Activated CD8-positive, alpha-beta memory T cell treated with anti-CD3 and anti-CD28 coated beads, Interleukin-2, amount 50 U/mL, for 4 hours (primary cell): ENCODE measurements around the gene FBXO33.
"Not testable (repeated sequence)": the region's sequence is repeated elsewhere in the genome, so short reads cannot be mapped to it uniquely, and the experiment has no call there.

ENCODE experiments used
- DNase-seq: peaks from one replicate; pipeline ENCODE4 v3.0.0-alpha.2; 2020

FBXO33 gene

DNA sequence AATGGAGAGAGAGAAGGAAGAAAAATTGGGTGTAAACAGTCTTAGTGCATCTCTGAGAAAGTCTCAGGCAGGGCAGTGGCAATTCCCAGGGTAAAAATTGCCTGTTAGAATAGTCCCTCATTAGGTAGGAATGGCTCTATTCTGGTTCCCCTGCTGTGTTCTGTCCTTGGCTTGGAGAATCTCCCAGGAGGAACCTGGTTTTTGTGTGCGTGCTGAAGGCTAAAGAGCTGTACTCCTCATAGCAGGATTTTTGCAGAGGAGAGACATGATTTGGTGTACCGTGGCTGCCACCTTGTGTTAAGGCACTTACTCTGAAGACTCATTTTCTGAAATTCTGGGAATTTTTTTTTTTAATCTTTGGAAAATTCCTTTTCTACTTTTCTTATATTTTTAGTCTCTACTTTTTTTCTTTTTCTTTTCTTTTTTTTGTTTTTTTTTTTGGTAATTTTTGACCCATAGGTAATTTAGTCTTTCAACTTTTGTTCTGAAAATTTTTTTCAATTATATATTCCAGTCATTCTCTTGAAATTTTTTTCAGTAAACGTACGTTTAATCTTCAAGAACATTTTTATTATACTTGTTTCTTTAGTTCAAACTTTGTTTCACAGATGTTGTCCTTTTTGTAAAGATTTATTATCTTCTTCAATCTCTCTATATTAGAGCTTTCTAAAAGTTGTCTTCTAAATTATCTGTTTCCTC is 63.8 kb downstream of the FBXO33 start:
- DNase-seq, result no peak

DNA sequence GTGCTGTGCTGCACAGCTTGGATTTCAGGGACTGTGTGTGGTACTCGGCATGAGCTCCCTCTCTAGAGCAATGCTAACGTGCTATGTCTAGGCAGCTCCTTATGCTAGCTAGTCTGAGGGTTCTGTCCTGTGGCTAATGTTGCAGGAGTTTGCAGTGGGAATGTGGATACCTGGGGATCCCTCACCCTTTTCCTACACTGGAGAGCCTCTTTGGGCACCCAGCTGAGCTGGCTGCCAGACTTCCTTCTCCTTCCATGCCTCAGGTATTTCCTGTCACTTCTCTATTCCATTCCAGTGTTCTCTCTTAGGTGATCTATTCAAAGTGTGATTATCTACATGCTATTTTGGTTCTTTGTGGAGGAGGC is 64.9 kb downstream of the FBXO33 start:
- DNase-seq, result no peak

GRCh38 chr14:39366460-39367386 is 65.5 kb downstream of the FBXO33 start:
- no peak for DNase-seq

- no peak for DNase-seq
Observed at GRCh38 chr14:39365354-39365753, 66.9 kb downstream of the FBXO33 start.

- DNase-seq, result no peak
Observed at GRCh38 chr14:39364509-39364908, 67.7 kb downstream of the FBXO33 start.

GRCh38 chr14:39361556-39361955 is 70.7 kb downstream of the FBXO33 start:
- not testable (repeated sequence) for DNase-seq

GRCh38 chr14:39360316-39360715 is 71.9 kb downstream of the FBXO33 start:
- DNase-seq, result no peak

- not testable (repeated sequence) for DNase-seq
Observed at GRCh38 chr14:39359069-39359468, 73.2 kb downstream of the FBXO33 start.

DNA sequence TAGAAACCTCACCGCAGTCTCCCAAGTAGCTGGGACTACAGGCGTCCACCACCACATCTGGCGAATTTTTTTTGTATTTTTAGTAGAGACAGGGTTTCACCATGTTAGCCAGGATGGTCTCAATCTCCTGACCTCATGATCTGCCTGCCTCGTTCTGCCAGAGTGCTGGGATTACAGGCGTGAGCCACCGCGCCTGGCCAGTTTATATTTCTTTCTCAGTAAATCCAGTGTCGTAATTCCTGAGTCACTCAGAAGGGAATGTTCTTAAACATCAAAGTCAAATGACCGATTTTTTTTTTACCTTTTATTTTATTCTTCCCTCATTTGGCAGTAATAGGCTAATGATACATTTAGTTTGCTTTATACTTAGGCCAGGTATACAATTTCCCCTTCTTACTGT is 80.5 kb downstream of the FBXO33 start:
- no peak for DNase-seq

GRCh38 chr14:39350866-39351265 is 81.4 kb downstream of the FBXO33 start:
- no peak for DNase-seq
